Measurements from ENCODE around the gene LRP1.

GRCh38 chr12:57112492-57113294 lies 15.6 kb upstream of the LRP1 start:
- TF ChIP-seq RXRA (IDR thresholded peaks at IDR 0.05): no peak
- TF ChIP-seq, protein P1, sequence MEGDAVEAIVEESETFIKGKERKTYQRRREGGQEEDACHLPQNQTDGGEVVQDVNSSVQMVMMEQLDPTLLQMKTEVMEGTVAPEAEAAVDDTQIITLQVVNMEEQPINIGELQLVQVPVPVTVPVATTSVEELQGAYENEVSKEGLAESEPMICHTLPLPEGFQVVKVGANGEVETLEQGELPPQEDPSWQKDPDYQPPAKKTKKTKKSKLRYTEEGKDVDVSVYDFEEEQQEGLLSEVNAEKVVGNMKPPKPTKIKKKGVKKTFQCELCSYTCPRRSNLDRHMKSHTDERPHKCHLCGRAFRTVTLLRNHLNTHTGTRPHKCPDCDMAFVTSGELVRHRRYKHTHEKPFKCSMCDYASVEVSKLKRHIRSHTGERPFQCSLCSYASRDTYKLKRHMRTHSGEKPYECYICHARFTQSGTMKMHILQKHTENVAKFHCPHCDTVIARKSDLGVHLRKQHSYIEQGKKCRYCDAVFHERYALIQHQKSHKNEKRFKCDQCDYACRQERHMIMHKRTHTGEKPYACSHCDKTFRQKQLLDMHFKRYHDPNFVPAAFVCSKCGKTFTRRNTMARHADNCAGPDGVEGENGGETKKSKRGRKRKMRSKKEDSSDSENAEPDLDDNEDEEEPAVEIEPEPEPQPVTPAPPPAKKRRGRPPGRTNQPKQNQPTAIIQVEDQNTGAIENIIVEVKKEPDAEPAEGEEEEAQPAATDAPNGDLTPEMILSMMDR (IDR thresholded peaks at IDR 0.05; ENCODE audit: low read depth, low read length, missing input control): peak; percentile 88
- TF ChIP-seq SP1 (IDR thresholded peaks at IDR 0.05): no peak
- TF ChIP-seq GABPA (IDR thresholded peaks at IDR 0.05 in 1 of 2, conservative IDR thresholded peaks at IDR 0.05 in 1 of 2): no peak
- no peak for TF ChIP-seq RAD21 (IDR thresholded peaks at IDR 0.05)
- TF ChIP-seq, protein P2, sequence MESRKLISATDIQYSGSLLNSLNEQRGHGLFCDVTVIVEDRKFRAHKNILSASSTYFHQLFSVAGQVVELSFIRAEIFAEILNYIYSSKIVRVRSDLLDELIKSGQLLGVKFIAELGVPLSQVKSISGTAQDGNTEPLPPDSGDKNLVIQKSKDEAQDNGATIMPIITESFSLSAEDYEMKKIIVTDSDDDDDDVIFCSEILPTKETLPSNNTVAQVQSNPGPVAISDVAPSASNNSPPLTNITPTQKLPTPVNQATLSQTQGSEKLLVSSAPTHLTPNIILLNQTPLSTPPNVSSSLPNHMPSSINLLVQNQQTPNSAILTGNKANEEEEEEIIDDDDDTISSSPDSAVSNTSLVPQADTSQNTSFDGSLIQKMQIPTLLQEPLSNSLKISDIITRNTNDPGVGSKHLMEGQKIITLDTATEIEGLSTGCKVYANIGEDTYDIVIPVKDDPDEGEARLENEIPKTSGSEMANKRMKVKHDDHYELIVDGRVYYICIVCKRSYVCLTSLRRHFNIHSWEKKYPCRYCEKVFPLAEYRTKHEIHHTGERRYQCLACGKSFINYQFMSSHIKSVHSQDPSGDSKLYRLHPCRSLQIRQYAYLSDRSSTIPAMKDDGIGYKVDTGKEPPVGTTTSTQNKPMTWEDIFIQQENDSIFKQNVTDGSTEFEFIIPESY (IDR thresholded peaks at IDR 0.05): no peak
- TF ChIP-seq HNF4G (IDR thresholded peaks at IDR 0.05): no peak
- no peak for TF ChIP-seq FOXA1 (IDR thresholded peaks at IDR 0.05)
- TF ChIP-seq ATF3 (IDR thresholded peaks at IDR 0.05): no peak
